Activated naive CD4-positive, alpha-beta T cell (primary cell): ENCODE results near the gene NR1I3.

Source experiments
- DNase-seq, 4 experiments: peaks; one replicate each; lab custom pipeline; 2025; lab: John Stamatoyannopoulos, UW

The NR1I3 gene

DNA sequence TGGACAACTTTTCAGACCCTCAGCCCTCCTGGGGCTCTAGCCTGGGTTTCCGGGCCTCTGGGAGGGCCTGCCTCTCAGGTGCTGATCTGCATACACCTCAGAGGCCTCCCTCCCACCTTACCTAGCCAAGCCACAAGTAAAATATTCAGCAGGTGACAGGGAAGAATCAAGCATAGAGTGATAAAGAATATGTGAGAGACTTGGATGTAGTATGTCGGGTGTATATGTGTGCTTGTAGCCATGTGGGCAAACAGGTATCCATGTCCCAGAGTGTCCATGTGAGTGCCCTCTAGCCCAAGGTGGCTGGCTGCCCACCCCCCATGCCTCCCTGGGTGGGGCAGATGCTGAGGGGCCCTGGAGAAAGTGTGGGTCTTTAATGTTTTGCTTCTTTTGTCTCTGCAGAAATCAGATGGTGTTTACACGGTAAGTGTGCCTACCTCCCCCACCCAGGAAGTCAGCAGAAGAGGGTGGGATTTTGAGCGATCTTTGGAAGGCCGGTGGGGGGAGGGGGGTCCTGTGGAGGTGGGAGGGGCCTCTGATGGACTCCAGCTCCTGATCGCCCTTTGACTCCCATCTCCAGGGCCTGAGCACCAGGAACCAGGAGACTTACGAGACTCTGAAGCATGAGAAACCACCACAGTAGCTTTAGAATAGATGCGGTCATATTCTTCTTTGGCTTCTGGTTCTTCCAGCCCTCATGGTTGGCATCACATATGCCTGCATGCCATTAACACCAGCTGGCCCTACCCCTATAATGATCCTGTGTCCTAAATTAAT, 19.5 kb downstream of the NR1I3 start:
- DNase-seq: no peak

DNA sequence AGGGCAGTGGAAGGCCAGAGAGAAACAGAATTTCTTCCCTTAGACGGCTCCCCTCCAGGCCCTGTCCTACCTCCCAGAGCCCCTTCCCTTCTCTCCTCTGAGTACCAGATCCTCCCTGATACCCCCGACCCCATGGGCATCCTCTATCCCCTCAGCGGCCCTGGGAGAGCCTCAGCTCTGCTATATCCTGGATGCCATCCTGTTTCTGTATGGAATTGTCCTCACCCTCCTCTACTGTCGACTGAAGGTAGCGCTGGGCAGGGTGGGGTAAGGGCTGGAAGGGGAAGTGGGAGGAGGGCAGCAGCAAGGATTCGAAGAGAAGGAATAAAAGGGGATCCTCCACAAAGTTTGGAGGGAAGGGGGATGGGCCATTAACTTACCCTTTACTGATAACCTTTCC, 20.2 kb downstream of the NR1I3 start:
- DNase-seq: no peak

DNA sequence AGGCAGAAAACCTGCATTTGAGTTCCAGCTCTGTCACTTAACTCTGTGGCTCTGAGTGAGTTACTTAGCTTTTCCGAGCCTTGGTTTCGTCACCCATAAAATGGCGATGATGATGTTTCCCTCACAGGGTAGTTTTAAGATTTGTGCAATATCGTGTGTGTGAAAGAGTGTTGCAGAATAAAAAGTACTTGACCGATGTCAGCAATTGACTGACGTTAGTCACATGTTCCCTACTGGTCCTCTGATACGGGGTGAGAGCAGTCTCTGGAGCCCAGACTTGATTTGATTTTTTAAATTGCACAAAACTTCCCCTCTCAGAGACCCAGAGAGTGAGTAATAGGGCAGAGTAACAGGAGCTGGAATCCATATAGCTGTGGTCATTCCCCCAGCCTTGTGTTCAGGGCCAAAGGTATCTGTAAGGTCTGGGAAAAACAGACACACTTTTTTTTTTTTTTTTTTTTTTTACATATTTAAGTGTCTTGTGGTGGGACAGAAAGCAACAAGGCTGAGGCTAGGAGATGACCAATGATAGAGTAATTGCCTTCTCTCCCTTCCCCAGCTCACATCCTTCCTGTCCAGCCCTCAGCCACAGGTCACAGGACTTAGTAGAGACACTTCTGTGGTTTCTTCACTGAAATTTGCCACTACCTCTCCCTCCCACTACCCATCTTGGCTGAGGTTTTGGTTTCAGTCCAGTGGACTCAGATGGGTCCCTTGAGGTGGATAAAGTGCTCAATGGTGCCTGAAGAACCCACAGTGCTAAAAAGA, 20.9 kb downstream of the NR1I3 start:
- no peak for DNase-seq

DNA sequence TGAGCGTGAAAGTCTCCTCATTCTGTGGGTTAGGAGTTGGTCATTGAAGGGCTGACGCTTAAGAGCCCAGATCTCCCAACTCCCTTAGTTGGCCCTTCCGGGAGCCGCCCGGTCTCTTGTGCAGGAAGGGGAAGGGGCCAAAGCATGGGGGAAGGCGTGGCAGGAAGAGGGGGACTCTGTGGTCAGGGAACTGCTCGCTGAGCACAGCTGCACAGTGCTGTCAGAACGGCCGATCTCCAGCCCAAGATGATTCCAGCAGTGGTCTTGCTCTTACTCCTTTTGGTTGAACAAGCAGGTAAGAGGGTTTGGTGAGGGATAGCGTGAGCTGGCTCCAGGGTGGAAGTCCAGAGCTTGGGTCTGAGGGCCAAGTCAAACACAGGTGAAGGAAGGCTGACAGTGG, 22.9 kb downstream of the NR1I3 start, which contains the start of gene FCER1G:
TSS of gene FCER1G (plus strand) at position 220 of the 400 bp plus-strand sequence. CDS start at position 247, 27 bp downstream.
- DNase-seq: no peak

DNA sequence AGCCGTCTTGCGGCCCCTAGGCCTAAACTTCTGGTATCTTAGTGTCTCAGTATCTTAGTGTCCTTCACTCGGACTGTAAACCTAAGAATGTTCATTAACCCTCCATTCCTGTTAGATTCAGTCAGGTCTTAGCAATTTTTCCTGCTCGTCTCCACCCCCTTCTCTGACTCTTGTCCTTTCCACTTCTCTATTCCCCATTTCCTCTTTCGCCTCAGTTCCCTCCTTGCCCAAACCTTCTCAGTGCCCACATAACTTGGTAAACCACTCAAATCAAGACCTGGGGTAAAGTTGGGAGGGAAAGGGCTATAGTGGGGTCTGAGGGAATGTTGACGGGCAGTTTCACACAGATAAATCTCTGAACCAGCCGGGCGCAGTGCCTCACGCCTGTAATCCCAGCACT, 23.6 kb downstream of the NR1I3 start:
- no peak for DNase-seq

DNA sequence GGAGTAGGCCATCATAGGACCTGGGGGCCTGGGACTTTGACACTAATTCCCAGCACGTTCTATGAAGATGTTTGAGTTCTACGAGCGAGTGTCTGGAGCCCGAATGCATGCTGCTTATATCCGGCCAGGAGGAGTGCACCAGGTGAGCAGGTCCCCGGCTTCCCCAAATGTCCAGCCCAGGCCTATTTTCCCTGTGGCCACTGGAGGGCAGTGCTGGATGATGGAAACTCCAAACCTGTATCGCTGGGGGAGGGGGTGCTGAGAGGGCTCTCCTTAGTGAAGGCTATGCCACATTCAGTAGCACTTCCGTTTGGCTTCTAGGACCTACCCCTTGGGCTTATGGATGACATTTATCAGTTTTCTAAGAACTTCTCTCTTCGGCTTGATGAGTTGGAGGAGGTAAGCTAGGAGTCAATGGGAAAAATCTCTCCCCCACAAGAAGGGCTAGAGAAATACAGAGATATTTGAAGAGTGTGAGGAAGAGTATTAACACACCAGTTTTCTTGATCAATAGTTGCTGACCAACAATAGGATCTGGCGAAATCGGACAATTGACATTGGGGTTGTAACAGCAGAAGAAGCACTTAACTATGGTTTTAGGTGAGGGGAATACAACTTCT, 28.1 kb downstream of the NR1I3 start:
- DNase-seq: peak; percentile 24 to 60 (median 36)

DNA sequence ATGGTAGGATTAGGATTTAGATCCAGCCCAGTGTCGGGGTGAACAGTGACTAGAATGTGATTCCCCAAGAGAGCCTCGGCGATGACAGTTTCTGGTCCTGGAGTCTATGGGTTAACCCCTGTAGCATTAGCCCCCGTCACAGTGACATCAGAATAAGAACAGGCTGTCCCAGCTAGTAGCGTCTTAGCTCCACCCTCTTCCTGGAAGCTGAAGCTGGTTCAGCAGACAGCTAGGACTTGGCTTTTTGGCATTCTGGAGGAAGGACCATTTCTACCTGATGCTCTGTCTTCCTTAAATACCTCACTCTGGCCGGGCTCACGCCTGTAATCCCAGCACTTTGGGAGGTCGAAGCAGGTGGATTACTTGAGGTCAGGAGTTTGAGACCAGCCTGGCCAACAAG, 30.8 kb downstream of the NR1I3 start:
- DNase-seq: no peak

DNA sequence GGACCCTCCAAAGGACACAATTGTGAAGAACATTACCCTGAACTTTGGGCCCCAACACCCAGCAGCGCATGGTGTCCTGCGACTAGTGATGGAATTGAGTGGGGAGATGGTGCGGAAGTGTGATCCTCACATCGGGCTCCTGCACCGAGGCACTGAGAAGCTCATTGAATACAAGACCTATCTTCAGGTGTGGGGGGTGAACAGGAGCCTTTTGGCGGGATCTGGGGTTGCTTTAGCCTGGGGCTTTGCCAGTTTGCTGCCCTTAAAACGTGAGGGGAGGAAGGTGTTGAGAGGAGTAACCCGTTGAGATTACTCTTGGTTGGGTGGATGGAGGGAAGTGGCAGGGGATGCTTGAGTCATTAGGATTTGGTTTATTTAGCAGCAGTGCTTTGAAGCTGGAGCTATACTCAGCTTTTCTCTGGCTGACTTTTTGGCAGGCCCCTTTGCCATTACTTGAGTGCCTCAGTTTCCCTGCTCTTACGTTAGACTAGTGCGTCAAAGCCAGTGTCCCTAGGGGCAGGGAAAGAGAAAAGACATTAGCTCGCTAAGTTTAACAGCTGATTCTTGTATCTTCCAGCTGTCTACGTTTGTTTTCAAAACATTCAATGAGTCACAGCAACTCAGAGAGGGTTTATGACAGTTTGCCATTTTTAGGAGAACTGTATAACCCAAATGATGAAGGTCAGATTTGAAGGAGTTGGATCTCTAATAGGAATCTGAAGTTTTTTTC, 31.4 kb downstream of the NR1I3 start:
- DNase-seq: no peak

DNA sequence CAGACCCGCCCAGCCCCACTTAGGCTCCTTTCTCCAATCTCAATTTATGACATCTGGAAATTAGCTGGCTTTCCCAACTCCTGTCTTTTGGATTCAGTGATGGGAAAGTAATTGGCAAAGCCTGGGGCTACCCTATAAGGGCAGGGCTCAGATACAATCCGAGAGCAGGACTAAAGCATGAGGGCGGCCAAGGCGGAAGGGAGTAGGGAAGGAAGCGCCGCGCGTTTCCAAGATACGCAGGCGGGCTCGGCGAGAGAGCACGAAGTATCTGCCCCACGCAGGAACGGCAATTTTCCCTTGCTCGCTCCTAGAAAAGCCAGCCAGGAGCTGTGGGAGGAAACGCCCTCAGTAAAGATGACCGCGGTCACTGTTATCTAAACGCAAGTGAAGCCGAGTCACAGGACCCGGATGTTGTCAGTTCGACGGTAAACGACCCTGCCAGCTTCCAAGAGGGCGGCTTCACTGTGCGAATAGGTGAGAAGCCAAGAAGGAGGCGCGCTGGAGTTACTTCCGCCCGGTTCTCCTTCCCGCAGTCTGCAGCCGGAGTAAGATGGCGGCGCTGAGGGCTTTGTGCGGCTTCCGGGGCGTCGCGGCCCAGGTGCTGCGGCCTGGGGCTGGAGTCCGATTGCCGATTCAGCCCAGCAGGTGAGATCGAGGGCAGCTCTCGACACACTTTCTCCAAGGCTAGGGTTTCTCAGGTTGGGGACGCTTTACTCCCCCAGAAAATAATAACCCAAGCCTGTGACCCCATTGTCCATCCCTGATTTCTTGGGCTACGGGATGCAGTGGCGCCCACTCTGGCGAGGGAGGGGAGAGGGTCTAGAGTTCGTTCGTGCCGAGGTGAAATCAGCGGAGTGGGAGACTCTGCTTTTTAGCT, 35.9 kb downstream of the NR1I3 start, which contains the start of gene NDUFS2:
TSS of gene NDUFS2 (plus strand) at position 532 of the 877 bp plus-strand sequence. CDS start at position 551, 19 bp downstream.
- peak; percentile 79 to 88 (median 86) for DNase-seq

DNA sequence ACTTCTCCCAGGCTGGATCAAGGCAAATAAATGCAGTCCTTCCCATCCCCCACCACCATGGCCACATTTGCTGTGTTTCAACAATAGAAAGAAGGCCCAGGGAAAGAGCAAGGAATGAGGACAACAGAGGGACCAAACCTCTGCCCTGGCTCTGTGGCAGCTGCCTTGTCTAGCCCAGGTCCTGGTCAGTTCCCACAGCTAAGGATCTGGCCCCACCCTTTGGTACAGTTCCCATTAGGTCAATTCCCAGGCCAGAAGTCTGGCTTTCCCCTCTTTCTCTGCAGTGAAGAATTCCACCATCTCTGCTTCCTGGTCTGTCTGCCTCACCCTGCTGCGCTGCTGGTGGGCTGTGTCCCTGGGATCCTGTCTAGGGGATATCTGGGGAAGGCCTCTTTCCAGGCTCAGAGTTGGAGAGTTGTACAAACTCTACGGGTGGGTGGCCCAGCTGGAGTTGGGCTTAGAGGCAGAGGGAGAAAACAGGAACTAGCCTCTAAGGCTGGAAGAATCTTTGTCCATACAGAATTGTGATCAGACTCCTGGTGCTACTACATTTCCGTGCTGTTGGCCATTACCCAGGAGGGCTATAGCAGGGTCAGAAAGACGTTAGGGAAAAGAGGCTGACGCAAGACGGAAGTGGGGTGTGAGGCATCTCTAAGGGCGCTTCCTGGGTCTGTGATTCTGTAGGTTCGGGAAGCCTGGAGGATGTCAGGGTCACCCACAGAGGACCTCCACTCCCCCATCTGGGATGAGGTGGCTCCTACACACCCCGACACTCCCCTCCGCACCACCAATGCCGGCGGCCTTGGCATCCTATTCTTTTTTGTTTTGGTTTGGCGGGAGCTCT, 36.8 kb downstream of the NR1I3 start:
- no peak for DNase-seq

DNA sequence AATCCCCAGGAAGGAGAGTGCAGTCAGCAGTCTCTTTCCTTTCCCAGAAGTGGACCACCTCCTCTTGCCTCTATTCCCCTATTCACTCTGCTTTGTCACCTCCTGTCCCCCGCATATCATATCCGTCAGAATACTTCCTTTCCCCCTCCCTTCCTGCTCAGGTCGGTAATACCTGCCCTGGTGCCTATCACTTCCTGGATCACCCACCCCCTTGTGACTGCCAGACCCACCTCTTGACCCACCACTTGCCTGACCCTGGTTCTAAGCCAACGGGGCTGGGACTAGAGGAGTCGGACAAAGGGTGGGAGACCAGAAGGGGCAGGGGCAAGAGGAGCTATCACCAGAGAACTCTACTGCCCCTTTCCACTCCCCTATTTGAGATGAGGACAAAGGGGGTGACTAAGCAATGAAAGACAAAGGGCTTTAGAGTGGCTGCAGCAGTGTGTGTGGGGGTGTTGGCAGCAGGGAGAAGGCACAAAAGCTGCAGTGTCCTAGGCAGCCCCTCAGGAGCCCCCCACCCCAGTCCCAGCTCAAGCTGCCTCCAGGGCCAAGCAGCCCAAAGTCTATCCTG, 37.5 kb downstream of the NR1I3 start:
- no peak for DNase-seq

DNA sequence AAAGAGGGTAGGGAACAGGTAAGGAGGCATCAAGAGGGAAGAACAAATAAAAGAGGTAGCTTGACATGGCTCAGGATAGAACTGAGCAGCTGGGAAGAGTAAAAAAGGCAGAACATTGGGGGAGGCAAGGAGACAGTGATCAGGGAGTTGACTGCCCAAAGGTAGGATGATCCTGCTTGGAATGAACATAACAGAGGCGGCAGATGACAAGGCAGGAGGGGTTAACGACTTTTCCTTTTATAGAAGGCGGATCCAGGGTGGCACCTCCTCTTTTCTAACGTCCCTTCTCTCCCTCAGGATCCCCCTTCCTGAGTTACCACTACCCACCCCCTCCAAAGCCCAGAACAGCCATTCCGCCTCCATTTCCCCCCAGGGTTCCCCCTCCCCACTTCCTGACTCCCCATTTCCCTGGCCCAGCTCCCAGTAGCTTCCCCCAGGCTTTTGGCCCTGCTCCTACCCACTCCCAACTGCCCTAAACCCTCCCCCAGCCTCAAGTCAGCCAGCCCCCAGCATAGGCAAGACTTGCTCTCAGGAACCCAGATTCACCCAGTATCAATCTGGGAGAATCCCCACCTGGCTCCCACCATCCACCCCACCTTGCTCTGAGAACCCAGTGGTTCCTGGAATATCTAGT, 38.4 kb downstream of the NR1I3 start:
- DNase-seq: no peak

DNA sequence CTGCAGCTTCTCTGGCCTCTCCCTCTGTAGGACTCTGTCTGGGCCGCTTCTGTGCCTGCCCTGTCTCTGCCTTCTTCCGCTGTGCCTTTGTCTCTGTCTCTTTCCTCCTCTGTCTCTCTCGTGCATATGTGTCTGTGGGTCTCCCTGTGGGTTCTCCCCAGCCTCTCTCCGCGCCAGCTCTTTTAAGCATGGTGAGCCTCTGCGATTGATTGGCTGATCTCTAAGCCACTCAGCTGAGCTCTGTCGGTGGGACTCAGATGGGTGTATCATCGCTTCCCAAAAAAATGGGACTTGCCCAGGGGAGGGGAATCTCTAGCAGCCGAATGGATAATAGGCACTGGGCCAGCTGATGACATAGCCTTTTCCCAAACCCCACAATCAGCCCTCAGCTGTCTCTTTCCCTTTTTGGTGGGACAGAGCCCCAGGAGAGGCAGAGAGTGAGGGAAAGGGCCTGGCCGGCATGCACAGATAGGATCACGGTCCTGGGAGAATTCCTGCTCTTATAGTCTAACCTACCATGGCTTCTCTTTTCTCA, 39.0 kb downstream of the NR1I3 start, which contains the start of gene ADAMTS4:
TSS of gene ADAMTS4 (minus strand) at position 158 of the 535 bp plus-strand sequence. CDS start 427 bp downstream, outside the sequence.
- DNase-seq: no peak

DNA sequence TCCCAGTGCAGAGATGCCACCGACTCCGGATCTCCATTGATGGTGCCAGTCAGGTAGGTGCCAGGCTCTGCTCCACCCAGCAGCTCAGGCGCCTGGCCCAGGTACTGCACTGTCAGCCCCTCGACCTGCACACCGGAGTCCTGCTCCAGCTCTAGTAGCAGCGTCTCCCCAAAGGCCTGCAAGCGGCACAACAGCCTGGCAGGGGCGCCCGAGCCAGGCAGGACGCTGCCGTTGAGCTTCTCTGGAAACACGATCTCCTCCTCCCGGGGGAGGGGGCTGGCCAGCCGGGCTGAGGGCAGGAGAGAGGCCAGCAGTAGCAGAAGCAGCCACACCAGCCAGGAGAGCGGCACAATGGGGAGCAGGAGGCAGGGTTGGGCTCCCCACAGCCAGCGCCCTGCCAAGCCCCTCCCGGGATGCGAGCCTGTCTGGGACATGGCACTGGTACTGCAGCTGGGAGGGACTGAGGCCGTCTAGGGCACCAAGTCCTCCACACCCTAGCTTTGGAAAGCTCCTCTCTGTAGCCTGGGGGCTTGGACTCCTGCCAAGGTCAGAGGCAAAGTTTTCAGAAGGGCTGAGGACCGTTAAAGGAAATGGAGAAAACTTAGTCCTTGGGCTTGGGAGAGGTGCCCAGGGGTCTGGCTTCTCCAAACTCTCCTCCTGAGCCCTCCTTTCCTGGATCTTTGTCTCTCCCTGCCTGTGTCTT, 39.7 kb downstream of the NR1I3 start:
- no peak for DNase-seq

DNA sequence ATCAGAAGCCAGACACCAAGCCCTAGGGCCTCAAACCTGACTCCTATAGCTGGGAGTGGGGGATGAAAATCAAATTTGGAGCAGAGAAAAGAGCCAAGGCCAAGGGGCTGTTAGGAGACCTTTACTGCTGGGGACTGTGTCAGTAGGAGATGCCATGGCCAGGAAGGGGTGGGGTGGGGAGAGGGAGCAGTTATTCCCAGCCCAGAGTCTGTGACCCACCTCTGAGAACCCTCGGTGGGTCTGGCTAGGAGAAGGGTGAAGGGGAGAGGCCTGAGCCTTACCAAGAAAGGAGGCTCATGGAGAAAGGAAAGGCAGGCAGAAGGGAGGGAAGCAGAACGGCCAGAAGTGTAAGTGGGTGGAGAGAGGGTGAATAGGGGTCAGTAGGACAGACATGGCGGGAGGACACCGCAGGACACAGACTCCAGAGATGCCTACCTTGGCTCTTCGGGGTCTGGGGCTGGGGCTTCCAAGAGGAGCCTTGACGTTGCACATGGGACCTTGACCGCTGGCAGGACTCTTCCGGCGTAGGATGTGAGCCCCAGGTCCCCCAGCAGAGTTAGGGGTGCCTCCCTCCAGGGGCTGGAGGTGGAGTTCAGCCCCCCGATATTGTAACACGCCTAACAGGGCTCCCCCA, 40.3 kb downstream of the NR1I3 start:
- DNase-seq: no peak

DNA sequence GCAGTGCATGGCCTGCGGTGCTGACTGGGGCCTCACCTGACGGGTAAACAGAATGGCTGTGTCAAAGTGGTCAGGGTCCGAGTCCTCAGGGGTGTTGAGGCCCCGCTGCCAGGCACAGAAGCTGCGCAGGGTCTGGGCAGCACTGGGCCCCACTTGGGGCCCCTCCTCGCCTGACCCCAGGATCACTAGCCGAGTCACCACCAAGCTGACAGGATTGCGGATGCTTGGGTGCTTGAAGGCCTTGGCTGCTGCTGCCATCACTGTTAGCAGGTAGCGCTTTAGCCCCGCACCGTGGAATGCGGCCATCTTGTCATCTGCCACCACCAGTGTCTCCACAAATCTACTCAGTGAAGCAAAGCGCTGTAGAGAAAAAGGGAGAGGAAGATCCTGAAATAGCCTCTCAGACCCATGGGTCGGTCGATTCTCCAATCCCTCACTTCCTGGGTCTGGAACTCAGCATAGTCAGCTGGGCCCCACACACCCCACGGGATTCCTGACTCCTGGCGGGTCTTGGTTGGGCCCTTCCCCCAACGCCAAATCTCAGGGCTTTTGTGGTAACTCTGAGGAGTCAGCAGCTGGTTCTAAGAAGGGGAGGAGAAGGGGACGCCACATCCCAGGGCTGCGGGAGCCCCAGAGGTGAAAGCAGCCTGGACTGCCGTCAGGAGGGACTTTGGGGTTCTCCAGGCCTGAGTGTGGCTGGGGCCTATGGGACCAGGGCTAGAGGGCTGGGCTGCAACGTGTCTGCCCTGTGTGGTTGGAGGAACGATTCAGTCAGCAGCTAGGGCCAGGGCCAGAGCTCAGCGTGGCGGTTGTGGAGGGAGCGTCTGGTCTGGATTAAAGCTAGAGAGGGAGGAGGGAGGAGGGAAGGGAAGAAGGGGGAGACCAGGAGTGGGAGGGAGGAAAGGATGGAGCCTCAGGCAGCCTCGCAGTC, 41.2 kb downstream of the NR1I3 start:
- DNase-seq: no peak

DNA sequence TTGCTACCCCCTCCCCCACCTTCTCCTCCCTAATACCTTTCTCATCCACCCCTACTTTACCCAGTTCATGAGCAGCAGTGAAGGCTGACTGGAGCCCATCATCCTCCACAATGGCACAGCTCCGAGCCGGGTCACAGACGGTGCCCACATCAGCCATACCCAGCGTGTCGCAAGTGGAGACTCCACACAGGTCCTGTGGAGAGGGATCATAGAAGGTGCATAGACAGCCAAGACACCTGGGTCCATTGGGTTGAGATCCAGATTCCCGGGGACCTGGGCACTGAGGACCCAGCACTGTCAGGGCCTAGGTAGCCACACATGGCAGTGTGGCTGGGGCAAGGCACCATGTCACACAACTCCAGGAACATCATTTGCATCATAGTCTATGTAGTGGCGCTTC, 41.9 kb downstream of the NR1I3 start:
- DNase-seq: no peak
